ENCODE measurements around the gene PRRC2B. TPM values are rescaled to one million over a fixed set of nuclear protein-coding genes. Genes with fewer than 3 reads are reported as not detected.

The PRRC2B gene
- total and polyA plus RNA-seq, 2 of the 8 experiments (the other 6 are each of a cell fraction or from before 2014, with no cell fraction given) = 37.3 to 249 TPM

- TF ChIP-seq CHD7 (IDR thresholded peaks at IDR 0.05; ENCODE audit: insufficient replicate concordance, low read length) = no peak
- TF ChIP-seq CHD1 (IDR thresholded peaks at IDR 0.05; ENCODE audit: low read depth, low read length) = no peak
- TF ChIP-seq GABPA (IDR thresholded peaks at IDR 0.05; ENCODE audit: borderline replicate concordance, insufficient read depth, low read length) = no peak
- TF ChIP-seq CTBP2 (IDR thresholded peaks at IDR 0.05; ENCODE audit: borderline replicate concordance, insufficient read depth, insufficient read length, low read length) = no peak
- TF ChIP-seq TEAD4 (IDR thresholded peaks at IDR 0.05; ENCODE audit: low read depth, low read length) = no peak
- TF ChIP-seq HDAC2 (IDR thresholded peaks at IDR 0.05; ENCODE audit: borderline replicate concordance in 1 of 2, low read depth in 2 of 2, low read length in 2 of 2) = no peak
- TF ChIP-seq SAP30 (IDR thresholded peaks at IDR 0.05; ENCODE audit: insufficient read depth, insufficient replicate concordance, low read length) = no peak
- TF ChIP-seq RXRA (IDR thresholded peaks at IDR 0.05; ENCODE audit: insufficient read depth, low read depth, low read length) = no peak
- no peak for TF ChIP-seq ATF2 (IDR thresholded peaks at IDR 0.05; ENCODE audit: low read length)
Measured at GRCh38 chr9:131513177-131513576, 119.3 kb downstream of the PRRC2B start (continued).

Data from H1 (cell line).